Measurements from ENCODE around the gene MFSD2A.

- TF ChIP-seq POLR2A (IDR thresholded peaks at IDR 0.05; ENCODE audit: low read depth, low read length): no peak
- TF ChIP-seq POLR2AphosphoS5 (IDR thresholded peaks at IDR 0.05; ENCODE audit: low read depth, low read length): no peak
- no peak for TF ChIP-seq POU2F2 (IDR thresholded peaks at IDR 0.05; ENCODE audit: low read depth, low read length)
- TF ChIP-seq TAF1 (IDR thresholded peaks at IDR 0.05; ENCODE audit: low read depth, low read length): no peak
Observed at GRCh38 chr1:39908534-39908933, 46.4 kb upstream of the MFSD2A start.

Data from GM12891 (cell line).